Testis (tissue), 3 donors: Measurements from ENCODE around the gene STIM1. TPM values are rescaled to one million over a fixed set of nuclear protein-coding genes. Genes with fewer than 3 reads are reported as not detected.

ENCODE experiments used
- DNase-seq: peaks from one replicate; pipeline ENCODE4 v3.0.0-alpha.2; 2019
- H3K27ac ChIP-seq, 2 donors: fragments of 200-600 bp; sonication (generic); one replicate each; pipeline ENCODE4 v1.5.1; 2019
- H3K27me3 ChIP-seq: fragments of 200-600 bp; sonication (generic); one replicate; pipeline ENCODE4 v1.5.1; 2019
- H3K36me3 ChIP-seq: fragments of 200-600 bp; sonication (generic); one replicate; pipeline ENCODE4 v1.5.1; 2017; ENCODE audit warnings: low read depth; ENCODE audit errors: missing control alignments
- H3K4me1 ChIP-seq: fragments of 200-600 bp; sonication (generic); one replicate; pipeline ENCODE4 v1.5.1; 2019
- H3K4me3 ChIP-seq, 2 donors: fragments of 200-600 bp; sonication (generic); one replicate each; pipeline ENCODE4 v1.5.1; 2017 to 2019
- H3K9me3 ChIP-seq: fragments of 200-600 bp; sonication (generic); one replicate; pipeline ENCODE4 v1.5.1; 2017
- CTCF ChIP-seq, 3 experiments: fragments of 450-650 bp in 2 of 3; fragments of 200-600 bp in 1 of 3; sonication (generic) in 1 of 3; IDR thresholded peaks; one replicate each; pipeline ENCODE4 v1.5.1; 2016 to 2019; ENCODE audit warnings: antibody characterized with exemption in 3 of 3, mild to moderate bottlenecking in 2 of 3, moderate library complexity in 1 of 3
- POLR2A ChIP-seq: fragments of 450-650 bp; IDR thresholded peaks from one replicate; pipeline ENCODE4 v1.6.1; 2017; ENCODE audit warnings: antibody characterized with exemption, mild to moderate bottlenecking, moderate library complexity
- WGBS, 2 donors: methylation state at CpG; one replicate each; pipeline ENCODE4 v1.1.5; 2018; 5-methylcytosine and 5-hydroxymethylcytosine counted together
- intact Hi-C: fragments of 100-400 bp; cut with DNase I; formaldehyde crosslinking; loops from one replicate; pipeline ENCODE4 v1.15.1; 2023; ENCODE audit warnings: low total_unique reads
- polyA plus RNA-seq: library from polyadenylated mRNA; stranded (reverse); fragments of 350-450 nt; fragmentation: Illumina TruSeq; extraction: RNeasy Lipid Tissue Mini Kit (QIAGEN cat#74804); gene quantifications from one replicate; pipeline ENCODE4 v1.2.3, GENCODE V29; 2014; ENCODE audit warnings: low read depth, low replicate concordance; ENCODE audit not compliant: insufficient read depth
- total RNA-seq, 2 donors: library from RNA; depleted of rRNA; stranded (reverse); fragments of >200 nt; gene quantifications; one replicate each; pipeline ENCODE4 v1.2.3, GENCODE V29; 2016

Gene STIM1
- total and polyA plus RNA-seq, 3 donors from 2014 or later = 78.2 to 95.5 (median 87.1) TPM

GRCh38 chr11:3950996-3951660 is 95.7 kb downstream of the STIM1 start:
- Histone ChIP-seq H3K4me3 (no peak overlapping the region), H3K9me3 (no peaks in the 10 kb centered on the region), H3K27me3 (no peaks in the 10 kb centered on the region), H3K4me1 (peaks cover 19% of the 10 kb centered on the region), H3K27ac (peak overlapping the region in 1 of 2 donors; percentile 6), H3K36me3 (no peaks in the 10 kb centered on the region)
- TF ChIP-seq POLR2A (no peak), CTCF (IDR thresholded peaks at IDR 0.05) (no peak)
- no peak for DNase-seq
- intact Hi-C loops = no loop called here
- 31 to 74% methylated on average over 3 to 4 of the region's 4 CpGs for WGBS, 2 donors

- TF ChIP-seq CTCF (IDR thresholded peaks at IDR 0.05) (no peak), POLR2A (no peak)
- Histone ChIP-seq H3K36me3 (no peaks in the 10 kb centered on the region), H3K27me3 (no peaks in the 10 kb centered on the region), H3K4me1 (peaks cover 10% of the 10 kb centered on the region), H3K4me3 (no peak overlapping the region), H3K9me3 (no peaks in the 10 kb centered on the region), H3K27ac (no peak overlapping the region)
- DNase-seq = no peak
- intact Hi-C loops = no loop called here
Measured at GRCh38 chr11:3952715-3953114, 97.3 kb downstream of the STIM1 start.

GRCh38 chr11:3953327-3953726 is 97.9 kb downstream of the STIM1 start:
- DNase-seq = no peak
- H3K27ac ChIP-seq = no peak overlapping the region
- no peaks in the 10 kb centered on the region for H3K36me3 ChIP-seq
- intact Hi-C loops = no loop called here
- H3K4me3 ChIP-seq = no peak overlapping the region
- TF ChIP-seq POLR2A (no peak), CTCF (IDR thresholded peaks at IDR 0.05) (no peak)
- no peaks in the 10 kb centered on the region for H3K9me3 ChIP-seq
- WGBS, 2 donors = 92 to 97% methylated on average over 3 of the region's 3 CpGs
- peaks cover 9% of the 10 kb centered on the region for H3K4me1 ChIP-seq
- H3K27me3 ChIP-seq = no peaks in the 10 kb centered on the region

- TF ChIP-seq CTCF (IDR thresholded peaks at IDR 0.05) = no peak
- TF ChIP-seq POLR2A = no peak
- Histone ChIP-seq H3K4me3 (no peak overlapping the region), H3K9me3 (no peaks in the 10 kb centered on the region), H3K27me3 (no peaks in the 10 kb centered on the region), H3K4me1 (peaks cover 9% of the 10 kb centered on the region), H3K27ac (no peak overlapping the region), H3K36me3 (no peaks in the 10 kb centered on the region)
- WGBS, 2 donors = 90 to 91% methylated on average over 3 of the region's 3 CpGs
- intact Hi-C loops = no loop called here
- no peak for DNase-seq
Measured at GRCh38 chr11:3954448-3955298, 99.2 kb downstream of the STIM1 start.
